SKM-1 (cell line): ENCODE results near the gene NSD1.

Experiments used
- DNase-seq: peaks from one replicate; lab custom pipeline; 2025; ENCODE audit not compliant: unreplicated experiment; lab: John Stamatoyannopoulos, UW

The NSD1 gene

GRCh38 chr5:177346820-177347219, 213.2 kb downstream of the NSD1 start:
- no peak for DNase-seq

GRCh38 chr5:177347699-177348098, 214.1 kb downstream of the NSD1 start:
- no peak for DNase-seq

- no peak for DNase-seq
These were observed 215.7 kb downstream of the NSD1 start for GRCh38 chr5:177349362-177349647.

GRCh38 chr5:177349762-177350161, 216.2 kb downstream of the NSD1 start:
- no peak for DNase-seq
